Bronchial epithelial cell (primary cell): ENCODE data around the gene ALPK3. TPM values are rescaled to one million over a fixed set of nuclear protein-coding genes. Genes with fewer than 3 reads are reported as not detected.

Source experiments
- DNase-seq: peaks from one replicate; pipeline ENCODE4 v3.0.0-alpha.2; 2010; ENCODE audit warnings: low read depth
- FAIRE-seq: peaks from 2 replicates; lab custom pipeline; 2011; peaks lifted over from hg19 to GRCh38; lab: Jason Lieb, UNC
- H3K27me3 ChIP-seq: 2 replicates; pipeline ENCODE4 v1.5.1; 2011; ENCODE audit warnings: low read length; ENCODE audit not compliant: control insufficient read depth, insufficient read depth
- H3K36me3 ChIP-seq: 2 replicates; pipeline ENCODE4 v1.5.1; 2011; ENCODE audit warnings: low read length; ENCODE audit not compliant: control insufficient read depth, insufficient read depth
- H3K4me3 ChIP-seq: 2 replicates; pipeline ENCODE4 v1.5.1; 2011; ENCODE audit warnings: mild to moderate bottlenecking, low read depth, low read length, control low read depth
- CTCF ChIP-seq: IDR thresholded peaks from 2 replicates; pipeline ENCODE4 v1.5.1; 2011; ENCODE audit warnings: mild to moderate bottlenecking, moderate library complexity, low read length, control low read depth, inconsistent platforms; ENCODE audit not compliant: insufficient read depth, severe bottlenecking
- total RNA-seq: library from RNA; depleted of rRNA; stranded (reverse); fragments of >200 nt; gene quantifications from 2 replicates; pipeline ENCODE4 v1.2.1, GENCODE V29; 2014

ALPK3 gene
- total RNA-seq, 1 donor from 2014 or later, result 0.26 TPM

- FAIRE-seq, result no peak
- no peak for DNase-seq
- H3K4me3 ChIP-seq, result no peak overlapping the region
- TF ChIP-seq CTCF, result no peak
- H3K36me3 ChIP-seq, result no peaks in the 10 kb centered on the region
- no peaks in the 10 kb centered on the region for H3K27me3 ChIP-seq
Measured at GRCh38 chr15:84903751-84904150, 86.6 kb downstream of the ALPK3 start.

- TF ChIP-seq CTCF, result no peak
- H3K36me3 ChIP-seq, result no peaks in the 10 kb centered on the region
- no peak for DNase-seq
- no peak for FAIRE-seq
- no peaks in the 10 kb centered on the region for H3K27me3 ChIP-seq
- no peak overlapping the region for H3K4me3 ChIP-seq
Measured at GRCh38 chr15:84904419-84904818, 87.3 kb downstream of the ALPK3 start.

- FAIRE-seq (no peak), DNase-seq (no peak)
- no peak for TF ChIP-seq CTCF
- no peak overlapping the region for H3K4me3 ChIP-seq
- H3K27me3 ChIP-seq, result no peaks in the 10 kb centered on the region
- H3K36me3 ChIP-seq, result no peaks in the 10 kb centered on the region
Measured at GRCh38 chr15:84905016-84905916, 88.1 kb downstream of the ALPK3 start.

- Histone ChIP-seq H3K36me3 (no peaks in the 10 kb centered on the region), H3K27me3 (no peaks in the 10 kb centered on the region), H3K4me3 (no peak overlapping the region)
- DNase-seq (no peak), FAIRE-seq (no peak)
- no peak for TF ChIP-seq CTCF
Measured at GRCh38 chr15:84907731-84908130, 90.6 kb downstream of the ALPK3 start.

- no peak for DNase-seq
- no peak for FAIRE-seq
- Histone ChIP-seq H3K36me3 (no peaks in the 10 kb centered on the region), H3K27me3 (no peaks in the 10 kb centered on the region), H3K4me3 (no peak overlapping the region)
- no peak for TF ChIP-seq CTCF
Measured at GRCh38 chr15:84908564-84908963, 91.4 kb downstream of the ALPK3 start.
